Measurements from ENCODE around the gene CCT6B.

DNA sequence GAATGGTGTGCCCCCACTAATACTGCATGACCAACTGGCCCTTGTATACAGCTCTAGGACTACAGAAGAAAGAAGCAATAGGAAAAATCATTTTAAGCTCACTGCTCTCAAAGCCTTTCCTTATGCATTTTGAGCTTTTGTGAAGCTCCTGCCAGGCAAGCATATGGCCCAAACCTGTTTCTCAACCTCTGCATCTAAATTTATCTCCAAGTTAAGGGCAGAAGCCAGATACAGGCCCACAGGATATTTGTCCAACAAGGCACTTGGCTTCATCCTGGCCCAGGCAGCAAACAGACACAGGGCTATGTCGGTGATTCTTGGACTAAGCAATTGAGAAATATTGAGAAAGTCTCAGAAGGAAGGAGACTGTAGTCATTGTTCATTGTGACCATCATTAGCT is 43.9 kb downstream of the CCT6B start:
- TF ChIP-seq CTCF (IDR thresholded peaks at IDR 0.05; ENCODE audit: insufficient read depth, low read length) (no peak), POLR2AphosphoS5 (IDR thresholded peaks at IDR 0.05; ENCODE audit: low read depth) (no peak), REST (IDR thresholded peaks at IDR 0.05; ENCODE audit: insufficient replicate concordance, low read depth) (no peak)
